ENCODE data around the gene ASCL1.

The ASCL1 gene

GRCh38 chr12:102957339-102958050 is at the start of gene ASCL1:
TSS of gene ASCL1 (plus strand) at chr12:102957674. CDS start at chr12:102958245, 571 bp downstream.
- no peak for DNase-seq (ENCODE audit: low read depth)

- no peak for DNase-seq (ENCODE audit: low read depth)
Measured at GRCh38 chr12:102907918-102908317, 49.6 kb upstream of the ASCL1 start.

DNA sequence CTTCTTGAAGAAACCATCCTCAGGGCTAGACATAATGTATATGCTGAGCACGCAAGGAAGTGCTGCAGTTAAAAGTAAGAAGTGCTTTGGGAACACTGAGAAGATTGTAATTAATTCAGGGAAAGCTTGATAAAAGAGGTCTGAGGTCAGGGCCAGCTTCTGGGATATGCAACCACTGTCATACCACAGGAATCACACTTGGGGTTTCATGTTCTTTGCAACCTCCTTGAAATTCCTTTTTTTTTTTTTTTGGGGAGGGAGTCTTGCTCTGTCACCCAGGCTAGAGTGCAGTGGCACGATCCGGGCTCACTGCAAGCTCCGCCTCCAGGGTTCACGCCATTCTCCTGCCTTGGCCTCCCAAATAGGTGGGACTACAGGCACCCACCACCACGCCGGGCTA is 47.3 kb upstream of the ASCL1 start:
- no peak for DNase-seq (ENCODE audit: low read depth)

- no peak for DNase-seq (ENCODE audit: low read depth)
Measured at GRCh38 chr12:102910792-102911191, 46.7 kb upstream of the ASCL1 start.

GRCh38 chr12:102911320-102911719 is 46.2 kb upstream of the ASCL1 start:
- no peak for DNase-seq (ENCODE audit: low read depth)

DNA sequence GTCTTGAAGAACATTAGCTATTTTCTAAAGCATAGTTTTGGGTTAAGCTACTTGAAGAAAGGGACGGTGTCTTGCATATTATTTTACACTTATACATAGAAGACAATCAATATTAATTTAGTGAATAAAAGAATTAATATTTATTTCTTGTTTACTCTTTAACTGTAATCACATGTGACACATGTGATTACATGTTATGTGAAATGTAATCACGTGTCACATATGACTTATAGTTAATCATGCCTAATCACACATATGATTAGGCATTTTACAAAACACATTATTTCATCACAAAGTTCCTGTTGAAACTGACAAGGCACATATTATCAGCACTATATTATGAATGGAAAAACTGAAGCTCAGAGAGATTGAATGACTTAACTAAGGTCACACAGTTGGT is 45.2 kb upstream of the ASCL1 start:
- no peak for DNase-seq (ENCODE audit: low read depth)

DNA sequence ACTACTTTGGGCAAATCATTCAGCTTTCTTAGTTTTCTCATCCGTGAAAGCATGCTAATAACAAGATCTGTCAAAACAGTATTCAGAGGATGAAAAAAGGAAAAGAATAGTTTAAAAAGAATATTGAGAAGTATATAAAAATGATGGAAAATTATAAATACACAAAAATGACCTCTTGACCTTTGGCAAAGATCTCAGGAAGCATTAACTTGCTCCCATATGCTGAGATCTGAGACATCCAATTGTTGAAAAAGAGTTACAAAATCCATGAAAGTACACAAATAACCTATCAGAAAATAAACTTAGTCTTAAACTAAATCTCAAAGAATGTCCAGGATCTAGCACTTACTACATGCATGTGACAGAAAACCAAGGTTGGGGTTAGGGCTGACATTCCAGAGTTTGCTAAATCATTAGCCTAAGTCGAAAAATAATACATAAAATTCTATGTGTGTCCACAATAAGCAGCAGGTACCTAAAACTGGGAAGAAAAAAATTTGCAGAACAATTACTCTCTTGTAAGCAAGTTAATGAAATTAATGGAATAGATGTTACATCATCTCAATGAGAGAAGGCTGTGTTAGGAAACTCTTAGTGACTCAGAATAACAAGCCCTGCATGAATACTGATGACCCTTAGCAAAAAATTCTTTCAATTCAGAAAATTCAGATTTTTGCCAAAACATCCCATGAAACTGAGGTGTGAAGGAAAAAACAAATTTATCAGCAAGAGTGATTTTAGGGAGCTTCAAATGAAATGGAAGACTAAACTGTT is 43.8 kb upstream of the ASCL1 start:
- no peak for DNase-seq (ENCODE audit: low read depth)

DNA sequence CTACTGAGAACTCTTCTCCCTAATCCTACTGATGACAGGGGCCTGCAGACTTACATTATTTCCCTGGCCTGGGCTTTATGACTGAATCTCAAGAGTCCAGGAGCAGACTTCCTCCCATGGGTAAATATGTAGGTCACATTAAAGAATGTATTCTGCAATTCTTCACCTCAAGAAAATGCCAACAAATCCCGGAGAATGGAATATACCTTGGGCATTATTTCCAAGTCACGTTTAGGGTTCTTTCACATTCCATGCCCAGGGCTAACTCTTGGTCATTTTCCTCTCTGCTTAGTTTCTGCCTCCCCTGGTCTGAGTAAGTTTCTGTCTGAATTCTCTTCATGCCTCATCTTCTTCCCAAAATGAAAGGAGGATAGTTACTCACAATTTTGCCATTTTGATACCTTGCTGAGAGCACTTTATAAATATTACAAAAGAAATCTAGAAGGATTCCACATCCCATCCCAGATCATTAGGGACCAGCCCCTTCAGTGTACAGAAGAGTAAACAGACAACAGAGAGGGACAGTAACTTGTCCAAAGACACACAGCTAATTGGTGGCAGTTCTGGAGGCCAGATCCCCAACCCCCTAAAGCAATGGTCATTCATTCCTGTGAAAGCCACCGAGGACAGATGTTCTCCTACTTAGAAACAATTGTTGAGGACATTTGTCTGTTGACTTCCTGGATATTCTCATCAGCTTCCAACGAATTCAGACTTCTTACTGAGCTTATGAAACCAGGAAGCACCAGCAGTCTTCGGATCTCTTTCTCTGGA is 41.0 kb upstream of the ASCL1 start:
- no peak for DNase-seq (ENCODE audit: low read depth)

- DNase-seq (ENCODE audit: low read depth), result no peak
Measured at GRCh38 chr12:102917026-102917787, 40.3 kb upstream of the ASCL1 start, which contains the start of gene PAH. TSS of gene PAH (minus strand) at chr12:102917244. CDS start at chr12:102917130, 114 bp downstream.

- no peak for DNase-seq (ENCODE audit: low read depth)
Measured at GRCh38 chr12:102918840-102919239, 38.6 kb upstream of the ASCL1 start.

GRCh38 chr12:102920271-102920670 is 37.2 kb upstream of the ASCL1 start:
- no peak for DNase-seq (ENCODE audit: low read depth)

- DNase-seq (ENCODE audit: low read depth), result no peak
Measured at GRCh38 chr12:102921240-102921639, 36.2 kb upstream of the ASCL1 start.

DNA sequence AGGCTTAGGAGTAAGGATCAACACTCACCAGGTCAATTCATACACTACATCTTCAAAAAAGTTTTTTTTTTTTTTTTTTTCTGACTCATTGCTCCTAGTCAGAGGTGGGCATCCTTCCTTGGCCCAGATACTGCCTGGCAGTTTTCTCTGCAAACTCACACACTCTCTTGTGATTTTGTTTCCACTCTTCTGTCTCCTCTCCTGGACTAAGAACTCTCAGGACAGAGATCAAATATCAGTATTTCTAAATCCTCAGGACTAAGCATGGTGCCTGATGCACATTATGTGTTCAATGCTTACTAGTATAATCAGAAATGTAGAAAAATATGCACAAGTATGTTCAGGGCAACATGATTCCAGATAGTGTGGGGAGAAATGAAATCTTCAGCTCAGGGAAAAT is 30.3 kb upstream of the ASCL1 start:
- DNase-seq (ENCODE audit: low read depth), result no peak

GRCh38 chr12:102933168-102933567 is 24.3 kb upstream of the ASCL1 start:
- no peak for DNase-seq (ENCODE audit: low read depth)

DNA sequence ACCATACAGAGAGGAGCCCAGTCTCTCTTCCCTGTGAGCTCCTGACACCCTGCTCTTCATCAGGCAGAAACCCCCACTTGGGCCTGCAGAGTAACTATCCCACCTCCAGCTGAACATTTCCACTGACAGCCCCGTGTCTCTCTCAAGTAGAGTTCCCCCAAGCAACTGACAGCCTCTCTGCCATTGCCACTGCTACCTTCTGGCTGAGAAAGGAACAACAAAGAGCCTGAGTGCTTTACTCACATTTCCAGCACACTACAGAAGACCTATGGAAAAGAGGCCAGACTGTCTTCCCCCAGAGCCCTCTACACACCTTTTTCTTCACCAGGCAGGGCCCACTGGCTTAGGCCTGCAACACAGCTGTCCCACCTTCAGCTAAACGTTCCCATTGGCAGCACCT is 18.4 kb upstream of the ASCL1 start:
- DNase-seq (ENCODE audit: low read depth), result no peak

DNA sequence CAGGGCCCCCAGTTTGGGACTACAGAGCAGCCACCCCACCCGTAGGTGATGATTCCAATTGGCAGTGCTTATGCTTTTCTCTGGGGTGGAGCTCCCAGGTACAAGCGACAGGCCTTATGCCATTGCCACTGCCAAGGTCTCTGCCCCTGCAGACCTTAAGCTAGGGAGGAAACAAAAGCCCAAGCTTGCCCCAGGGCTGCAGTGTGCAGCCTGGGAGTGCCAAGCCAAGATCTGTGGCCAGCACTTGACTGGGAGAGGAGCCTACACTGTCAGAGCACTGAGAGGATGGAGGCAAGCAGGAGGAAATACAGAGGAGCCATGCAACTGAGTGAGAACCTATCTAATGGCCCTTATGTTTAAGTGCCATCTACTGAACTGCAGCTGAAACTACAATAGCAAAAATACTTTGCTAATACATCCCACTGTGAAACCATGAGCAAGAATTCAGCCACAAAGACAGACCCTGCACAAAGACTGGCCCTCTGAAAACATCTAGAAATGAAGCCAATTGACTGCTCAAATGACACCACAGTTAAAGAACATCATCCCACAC is 17.7 kb upstream of the ASCL1 start:
- DNase-seq (ENCODE audit: low read depth), result no peak

- no peak for DNase-seq (ENCODE audit: low read depth)
Measured at GRCh38 chr12:102946042-102946441, 11.4 kb upstream of the ASCL1 start.

GRCh38 chr12:102948941-102949352 is 8.5 kb upstream of the ASCL1 start:
- DNase-seq (ENCODE audit: low read depth), result no peak

DNA sequence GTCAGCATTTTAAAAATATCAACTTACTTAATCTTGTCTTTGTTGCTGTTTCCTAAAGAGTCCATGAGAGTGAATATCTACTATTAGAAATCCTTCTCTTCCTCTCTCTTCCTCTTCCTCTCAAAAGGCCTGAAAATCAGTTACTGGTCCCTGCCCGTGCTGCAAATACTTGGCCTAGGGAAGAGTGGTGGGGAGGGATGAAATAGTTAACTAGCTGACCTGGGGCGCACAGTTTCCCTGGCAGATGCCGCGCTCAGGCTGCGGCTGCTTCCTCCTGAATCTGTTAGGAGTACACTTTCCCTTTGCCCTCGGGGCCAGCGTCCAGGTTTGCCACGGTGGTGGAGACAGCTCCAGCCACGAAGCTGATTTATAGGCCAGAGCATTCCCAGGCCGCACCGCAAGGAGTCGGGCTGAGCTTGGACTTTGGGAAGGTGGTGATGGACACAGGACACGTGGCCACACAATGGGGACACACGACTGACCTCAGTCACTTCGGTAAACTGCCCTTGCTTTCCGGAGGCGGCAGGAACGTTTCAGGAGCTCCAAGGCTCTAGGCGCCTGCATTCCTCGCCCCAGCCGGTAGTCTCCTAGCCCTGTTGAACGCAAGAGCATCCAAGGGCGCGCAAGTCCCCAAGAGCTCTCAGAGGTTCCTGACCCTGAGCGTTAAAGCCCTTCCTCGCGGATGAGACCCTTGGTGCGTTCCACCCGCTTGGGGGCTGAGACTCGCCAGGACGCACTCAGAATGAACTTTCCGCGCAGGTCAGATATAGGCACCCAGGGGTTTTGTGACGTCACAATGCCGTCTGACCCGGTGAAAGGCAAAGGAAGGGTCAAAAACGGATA is 7.1 kb upstream of the ASCL1 start:
- DNase-seq (ENCODE audit: low read depth), result no peak

DNA sequence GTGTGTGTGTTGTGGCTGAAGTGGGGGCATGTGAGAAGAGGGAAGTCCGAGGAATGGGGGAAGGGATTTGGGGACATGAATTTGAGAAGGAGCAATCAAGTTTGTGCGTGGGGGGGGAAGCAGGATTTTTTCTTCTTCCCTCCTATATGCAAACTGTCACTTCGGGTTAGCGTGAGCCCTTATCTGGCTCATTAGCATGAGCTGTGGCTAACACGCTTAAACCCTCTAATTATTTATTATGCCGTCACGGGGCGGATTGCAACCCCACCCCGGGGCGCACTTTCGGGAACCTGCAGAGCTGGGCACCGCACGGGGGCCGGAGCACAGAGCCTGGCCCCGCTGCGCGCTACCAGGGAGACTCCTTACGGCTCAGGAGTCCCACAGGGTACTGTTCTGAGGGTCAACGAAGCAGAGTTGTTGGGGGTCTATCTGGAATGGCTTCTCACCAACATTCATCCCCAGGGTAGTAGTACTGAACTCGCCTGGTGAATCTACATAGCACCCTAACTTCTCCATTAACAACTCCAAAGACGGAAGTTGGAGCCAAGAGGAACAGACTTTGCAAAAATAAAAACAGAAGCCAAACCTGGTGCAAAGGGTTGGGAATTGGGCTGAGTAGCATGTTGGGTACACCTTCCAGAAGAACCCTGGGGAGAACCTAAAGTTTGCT is 6.4 kb upstream of the ASCL1 start:
- DNase-seq (ENCODE audit: low read depth), result no peak
